NCI-H146 treated with DMSO at 0.1 percent for 48 hours (cell line): ENCODE results near the gene GRK5.
"Not testable (repeated sequence)": the region's sequence is repeated elsewhere in the genome, so short reads cannot be mapped to it uniquely, and the experiment has no call there.

ENCODE experiments used
- DNase-seq: peaks from one replicate; lab custom pipeline; 2025; ENCODE audit not compliant: unreplicated experiment; lab: John Stamatoyannopoulos, UW

The GRK5 gene

GRCh38 chr10:119431773-119432135, 224.4 kb downstream of the GRK5 start:
- DNase-seq = no peak

GRCh38 chr10:119434942-119435341, 227.6 kb downstream of the GRK5 start:
- DNase-seq = not testable (repeated sequence)

GRCh38 chr10:119438717-119439116, 231.3 kb downstream of the GRK5 start:
- no peak for DNase-seq

- DNase-seq = no peak
Observed at GRCh38 chr10:119439922-119440321, 232.6 kb downstream of the GRK5 start.

GRCh38 chr10:119441151-119441821, 233.9 kb downstream of the GRK5 start:
- no peak for DNase-seq

GRCh38 chr10:119441921-119442757, 234.8 kb downstream of the GRK5 start:
- no peak for DNase-seq

GRCh38 chr10:119442758-119443060, 235.3 kb downstream of the GRK5 start:
- no peak for DNase-seq

- DNase-seq = no peak
Observed at GRCh38 chr10:119443441-119443840, 236.1 kb downstream of the GRK5 start.

GRCh38 chr10:119443970-119444660, 236.7 kb downstream of the GRK5 start:
- DNase-seq = no peak

GRCh38 chr10:119444866-119445265, 237.5 kb downstream of the GRK5 start:
- no peak for DNase-seq

GRCh38 chr10:119445311-119445934, 238.1 kb downstream of the GRK5 start:
- peak; percentile 14 for DNase-seq

- DNase-seq = no peak
Observed at GRCh38 chr10:119445935-119446317, 238.6 kb downstream of the GRK5 start.

GRCh38 chr10:119446441-119447277, 239.3 kb downstream of the GRK5 start:
- no peak for DNase-seq

GRCh38 chr10:119447421-119447820, 240.1 kb downstream of the GRK5 start:
- no peak for DNase-seq

GRCh38 chr10:119447823-119448546, 240.6 kb downstream of the GRK5 start:
- DNase-seq = no peak

GRCh38 chr10:119448628-119449584, 241.5 kb downstream of the GRK5 start:
- DNase-seq = no peak

GRCh38 chr10:119449760-119450461, 242.5 kb downstream of the GRK5 start:
- DNase-seq = no peak

GRCh38 chr10:119450606-119451299, 243.4 kb downstream of the GRK5 start:
- DNase-seq = no peak
